Activated CD4-positive, alpha-beta memory T cell treated with anti-CD3 and anti-CD28 coated beads for 36 hours (primary cell): ENCODE measurements around the gene CDC45. TPM values are rescaled to one million over a fixed set of nuclear protein-coding genes. Genes with fewer than 3 reads are reported as not detected.

Experiments
- total RNA-seq, 2 experiments: library from RNA; stranded (reverse); gene quantifications; one replicate each; pipeline ENCODE4 v1.2.3, GENCODE V29; 2021

Gene CDC45
- total RNA-seq, 2 experiments from 2014 or later: 122 to 130 TPM

Other genes with a start within 250 kb of the CDC45 start
- 1 to 10 TPM; 1.1 to 1.6 TPM for gene CLTCL1, start 188.2 kb upstream of the CDC45 start, total RNA-seq
- gene HIRA, start 48.2 kb upstream of the CDC45 start, total RNA-seq: 10 to 100 TPM; 28.3 to 30.6 TPM
- gene MRPL40, start 47.4 kb upstream of the CDC45 start, total RNA-seq: 10 to 100 TPM; 36.5 to 38.5 TPM
- 10 to 100 TPM; 23.3 to 23.5 TPM for gene C22orf39, start 32.2 kb upstream of the CDC45 start, total RNA-seq
- gene UFD1, start 727 bp upstream of the CDC45 start, total RNA-seq: 10 to 100 TPM; 85.3 to 91.1 TPM
- under 1 TPM; 0.17 to 0.31 TPM for gene CLDN5, start 44.5 kb downstream of the CDC45 start, total RNA-seq
- under 1 TPM; 0.41 to 0.43 TPM for gene SEPTIN5, start 234.6 kb downstream of the CDC45 start, total RNA-seq
- not detected for gene GP1BB, start 243.6 kb downstream of the CDC45 start, total RNA-seq